Endothelial cell of umbilical vein (primary cell): ENCODE data around the gene MSANTD7. TPM values are rescaled to one million over a fixed set of nuclear protein-coding genes. Genes with fewer than 3 reads are reported as not detected.
A peak's percentile ranks its signal among the peaks of the same experiment; 100 is the strongest.

Source experiments
- BruUV-seq: library from RNA; stranded (reverse); fragments of 400-500 nt; replicated peaks from 2 replicates; lab custom pipeline; 2021; lab: Mats Ljungman, UMichigan
- CTCF ChIA-PET: fragments of 300-600, 350-600 bp; sonication (Branson Sonifier 250); formaldehyde crosslinking; loops from one replicate; lab custom pipeline; 2021; ENCODE audit warnings: antibody characterized with exemption, inconsistent platforms; lab: Charles Lee
- POLR2A ChIA-PET: fragments of 300-600, 350-600 bp; sonication (Branson Sonifier 250); formaldehyde crosslinking; loops from one replicate; lab custom pipeline; 2021; ENCODE audit warnings: antibody characterized with exemption, inconsistent platforms; lab: Charles Lee
- DNase-seq: peaks from one replicate; pipeline ENCODE4 v3.0.0-alpha.2; 2011; ENCODE audit warnings: low read depth, low spot score
- FAIRE-seq: peaks from 2 replicates; lab custom pipeline; 2011; peaks lifted over from hg19 to GRCh38; lab: Jason Lieb, UNC
- H2AFZ ChIP-seq: 2 replicates; pipeline ENCODE4 v1.6.0; 2012; ENCODE audit warnings: low read depth, low read length, control low read depth, inconsistent platforms
- H3K27ac ChIP-seq: 2 replicates; pipeline ENCODE4 v1.5.1; 2011; ENCODE audit warnings: low read depth, mild to moderate bottlenecking, control low read depth, low read length, moderate library complexity; ENCODE audit not compliant: insufficient read depth
- H3K27me3 ChIP-seq, 2 experiments: 2 replicates each; pipeline versions ENCODE4 v1.6.0 to v1.6.1; 2011; ENCODE audit warnings: low read length in 2 of 2, mixed read lengths in 1 of 2; ENCODE audit not compliant: control insufficient read depth in 2 of 2, insufficient read depth in 2 of 2
- H3K36me3 ChIP-seq, 2 experiments: 2 replicates in 1 of 2; 3 replicates in 1 of 2; pipeline ENCODE4 v1.5.1; 2011; ENCODE audit warnings: low read length in 2 of 2, mild to moderate bottlenecking in 1 of 2, moderate library complexity in 1 of 2; ENCODE audit not compliant: control insufficient read depth in 2 of 2, insufficient read depth in 2 of 2; ENCODE audit errors: extremely low read depth in 1 of 2
- H3K4me1 ChIP-seq: 3 replicates; pipeline ENCODE4 v1.5.1; 2011; ENCODE audit warnings: mild to moderate bottlenecking, low read length; ENCODE audit not compliant: control insufficient read depth, insufficient read depth; ENCODE audit errors: extremely low read depth
- H3K4me2 ChIP-seq: 2 replicates; pipeline ENCODE4 v1.6.1; 2011; ENCODE audit warnings: low read length, control low read depth, mixed read lengths; ENCODE audit not compliant: insufficient read depth
- H3K4me3 ChIP-seq, 3 experiments: fragments of 200-600 bp in 1 of 3; sonication (generic), shearing (Covaris generic) in 1 of 3; replicated peaks in 1 of 3; 2 replicates each; pipeline ENCODE4 v1.5.1; 2011 to 2016; ENCODE audit warnings: control low read depth in 3 of 3, low read length in 3 of 3, mild to moderate bottlenecking in 2 of 3, inconsistent platforms in 1 of 3, low read depth in 1 of 3, moderate library complexity in 1 of 3; ENCODE audit not compliant: insufficient read depth in 1 of 3
- H3K79me2 ChIP-seq: 2 replicates; pipeline ENCODE4 v1.6.0; 2012; ENCODE audit warnings: low read length, inconsistent platforms; ENCODE audit not compliant: control insufficient read depth, insufficient read depth
- H3K9ac ChIP-seq: replicated peaks from 2 replicates; pipeline ENCODE3; 2011; ENCODE audit warnings: low read length, control low read depth; ENCODE audit not compliant: insufficient read depth; ENCODE audit errors: extremely low read depth
- H3K9me1 ChIP-seq: replicated peaks from 3 replicates; pipeline ENCODE4 v1.6.0; 2011; ENCODE audit warnings: mild to moderate bottlenecking, low read length; ENCODE audit not compliant: control insufficient read depth, insufficient read depth; ENCODE audit errors: extremely low read depth
- H3K9me3 ChIP-seq: replicated peaks from 2 replicates; pipeline ENCODE4 v1.5.1; 2012; ENCODE audit warnings: low read length, inconsistent platforms; ENCODE audit not compliant: control insufficient read depth, insufficient read depth
- H4K20me1 ChIP-seq: replicated peaks from 2 replicates; pipeline ENCODE3; 2011; ENCODE audit warnings: mild to moderate bottlenecking, low read length; ENCODE audit not compliant: control insufficient read depth, insufficient read depth; ENCODE audit errors: extremely low read depth
- EZH2 ChIP-seq: IDR thresholded peaks from 2 replicates; pipeline ENCODE4 v1.6.1; 2012; ENCODE audit warnings: borderline replicate concordance, low read depth, mild to moderate bottlenecking, moderate library complexity, low read length, inconsistent platforms; ENCODE audit not compliant: severe bottlenecking
- FOS ChIP-seq: IDR thresholded peaks from 2 replicates; pipeline ENCODE4 v1.6.1; 2011; ENCODE audit warnings: mild to moderate bottlenecking, low read length, moderate library complexity, borderline replicate concordance; ENCODE audit not compliant: insufficient read depth
- GATA2 ChIP-seq: IDR thresholded peaks from 2 replicates; pipeline ENCODE4 v1.7.0; 2011; ENCODE audit warnings: low read depth, mild to moderate bottlenecking, moderate library complexity, mixed read lengths, low read length; ENCODE audit not compliant: insufficient read length, insufficient read depth
- JUN ChIP-seq: IDR thresholded peaks from 2 replicates; pipeline ENCODE4 v1.6.1; 2011; ENCODE audit warnings: borderline replicate concordance, low read depth; ENCODE audit not compliant: insufficient read length, insufficient read depth
- MAX ChIP-seq: IDR thresholded peaks from 2 replicates; pipeline ENCODE4 v1.6.1; 2011; ENCODE audit not compliant: insufficient read depth, insufficient read length
- MYC ChIP-seq: IDR thresholded peaks from one replicate; pipeline ENCODE4 v1.6.1; 2011; ENCODE audit warnings: mild to moderate bottlenecking, low read depth, low read length
- POLR2A ChIP-seq: IDR thresholded peaks from 2 replicates; pipeline ENCODE4 v1.6.1; 2012; ENCODE audit warnings: low read depth, mild to moderate bottlenecking, control low read depth, low read length
- POLR2AphosphoS5 ChIP-seq: IDR thresholded peaks from 2 replicates; pipeline ENCODE4 v1.6.1; 2012; ENCODE audit warnings: low read depth, mild to moderate bottlenecking, control low read depth, low read length, moderate library complexity; ENCODE audit not compliant: insufficient read depth
- dilution Hi-C: fragments of 300-500 bp; cut with MboI; formaldehyde crosslinking; loops from one replicate; pipeline ENCODE4 v1.15.0; 2019; ENCODE audit warnings: low sequenced_read_pairs; ENCODE audit not compliant: extremely low pct_ligation_motif_present
- intact Hi-C: fragments of 100-400 bp; cut with micrococcal nuclease; formaldehyde crosslinking; loops from one replicate; pipeline ENCODE4 v1.10.0; 2022
- polyA plus RNA-seq, 4 experiments: library from polyadenylated mRNA; depleted of rRNA in 3 of 4; stranded (reverse) in 3 of 4; unstranded in 1 of 4; fragments of >200 nt; gene quantifications; 2 replicates each; pipeline versions ENCODE4 v1.2.1 to v1.2.3, GENCODE V29; 2011 to 2012; ENCODE audit warnings: missing spikeins in 1 of 4
- total RNA-seq: library from RNA; stranded (reverse); gene quantifications from 2 replicates; pipeline ENCODE4 v1.2.3, GENCODE V29; 2021
- TF ChIP-seq, protein P1 (sequence below), 2 donors: IDR thresholded peaks; 1 replicate in 1 of 2; 2 replicates in 1 of 2; pipeline ENCODE4 v1.5.1; 2011; ENCODE audit warnings: low read length in 2 of 2, mild to moderate bottlenecking in 2 of 2, moderate library complexity in 2 of 2, control low read depth in 1 of 2, inconsistent platforms in 1 of 2, low read depth in 1 of 2; ENCODE audit not compliant: insufficient read depth in 1 of 2; ENCODE audit errors: extremely low read depth in 1 of 2

Gene MSANTD7
- total and polyA plus RNA-seq, 2 donors (not counting 3 experiments of a cell fraction or from before 2014, with no cell fraction given), result 4.8 to 13.1 TPM

DNA sequence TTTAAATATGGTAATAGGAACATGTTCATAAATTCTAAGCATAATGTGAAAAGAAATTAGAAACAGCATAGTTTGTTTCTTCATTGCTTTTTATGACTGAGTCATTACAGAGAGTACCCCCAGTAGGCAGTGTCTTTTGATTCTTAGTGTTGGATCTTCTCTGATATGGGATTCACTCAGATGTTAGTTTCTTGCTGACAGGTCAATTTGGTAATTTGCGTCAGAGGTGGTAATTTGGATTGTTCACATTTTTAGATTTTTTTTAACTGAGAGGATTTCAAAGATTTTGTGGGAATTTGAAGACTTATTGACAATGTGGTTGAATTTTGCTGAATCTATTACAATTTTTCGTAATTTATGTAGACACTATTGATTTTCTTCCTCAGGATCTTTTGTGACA is 2.1 kb downstream of the MSANTD7 start:
- Histone ChIP-seq H3K4me3 (no peak overlapping the region), H3K36me3 (peaks cover 12 to 25% of the 10 kb centered on the region in 2 experiments), H3K4me1 (peaks cover 20% of the 10 kb centered on the region), H3K9me3 (no peaks in the 10 kb centered on the region), H3K9me1 (no peaks in the 10 kb centered on the region), H3K4me2 (no peak overlapping the region), H3K79me2 (peaks cover 27% of the 10 kb centered on the region), H4K20me1 (no peaks in the 10 kb centered on the region), H2AFZ (no peak overlapping the region), H3K9ac (no peak overlapping the region), H3K27me3 (no peaks in the 10 kb centered on the region), H3K27ac (no peak overlapping the region)
- BruUV-seq, result TSS peak; percentile 15
- ChIA-PET CTCF (interaction anchor here (1.5 kb wide), 1 partner anchor 11 kb away, joined by 5 read pairs; no protein-coding TSS in a partner anchor), POLR2A (no interaction called here)
- FAIRE-seq (no peak), DNase-seq (no peak)
- intact Hi-C loops (no loop called here), dilution Hi-C loops (no loop called here)
- TF ChIP-seq EZH2 (no peak), MYC (no peak), POLR2A (no peak), MAX (no peak), POLR2AphosphoS5 (no peak), JUN (no peak), FOS (no peak), GATA2 (no peak)
- TF ChIP-seq, protein P1, sequence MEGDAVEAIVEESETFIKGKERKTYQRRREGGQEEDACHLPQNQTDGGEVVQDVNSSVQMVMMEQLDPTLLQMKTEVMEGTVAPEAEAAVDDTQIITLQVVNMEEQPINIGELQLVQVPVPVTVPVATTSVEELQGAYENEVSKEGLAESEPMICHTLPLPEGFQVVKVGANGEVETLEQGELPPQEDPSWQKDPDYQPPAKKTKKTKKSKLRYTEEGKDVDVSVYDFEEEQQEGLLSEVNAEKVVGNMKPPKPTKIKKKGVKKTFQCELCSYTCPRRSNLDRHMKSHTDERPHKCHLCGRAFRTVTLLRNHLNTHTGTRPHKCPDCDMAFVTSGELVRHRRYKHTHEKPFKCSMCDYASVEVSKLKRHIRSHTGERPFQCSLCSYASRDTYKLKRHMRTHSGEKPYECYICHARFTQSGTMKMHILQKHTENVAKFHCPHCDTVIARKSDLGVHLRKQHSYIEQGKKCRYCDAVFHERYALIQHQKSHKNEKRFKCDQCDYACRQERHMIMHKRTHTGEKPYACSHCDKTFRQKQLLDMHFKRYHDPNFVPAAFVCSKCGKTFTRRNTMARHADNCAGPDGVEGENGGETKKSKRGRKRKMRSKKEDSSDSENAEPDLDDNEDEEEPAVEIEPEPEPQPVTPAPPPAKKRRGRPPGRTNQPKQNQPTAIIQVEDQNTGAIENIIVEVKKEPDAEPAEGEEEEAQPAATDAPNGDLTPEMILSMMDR (IDR thresholded peaks at IDR 0.05; ENCODE audit: extremely low read depth in 1 of 2, insufficient read depth in 1 of 2, low read depth in 1 of 2, low read length in 2 of 2), result no peak
